HTR-8/SVneo (cell line): Measurements from ENCODE around the gene ZNF280A.
"Not testable (repeated sequence)": the region's sequence is repeated elsewhere in the genome, so short reads cannot be mapped to it uniquely, and the experiment has no call there.

Source experiments
- DNase-seq: peaks from one replicate; pipeline ENCODE4 v3.0.0; 2011; ENCODE audit warnings: low spot score, mixed read lengths; ENCODE audit not compliant: insufficient read length
- FAIRE-seq: peaks from 2 replicates; lab custom pipeline; 2011; peaks lifted over from hg19 to GRCh38; lab: Jason Lieb, UNC

Gene ZNF280A

GRCh38 chr22:22479999-22480532 lies 40.0 kb downstream of the ZNF280A start:
- DNase-seq = no peak
- no peak for FAIRE-seq

GRCh38 chr22:22479116-22479515 lies 41.0 kb downstream of the ZNF280A start:
- DNase-seq = no peak
- FAIRE-seq = no peak

- DNase-seq (no peak), FAIRE-seq (no peak)
Observed at GRCh38 chr22:22478470-22478869, 41.6 kb downstream of the ZNF280A start.

GRCh38 chr22:22474733-22475132 lies 45.3 kb downstream of the ZNF280A start:
- FAIRE-seq = no peak
- DNase-seq = no peak

- not testable (repeated sequence) for DNase-seq, FAIRE-seq
Observed at GRCh38 chr22:22471104-22471503, 49.0 kb downstream of the ZNF280A start.

- DNase-seq (no peak), FAIRE-seq (no peak)
Observed at GRCh38 chr22:22469527-22469926, 50.5 kb downstream of the ZNF280A start.

GRCh38 chr22:22468794-22469469 lies 51.1 kb downstream of the ZNF280A start:
- DNase-seq, FAIRE-seq: not testable (repeated sequence)

GRCh38 chr22:22467112-22467511 lies 53.0 kb downstream of the ZNF280A start:
- FAIRE-seq (no peak), DNase-seq (no peak)

- FAIRE-seq (no peak), DNase-seq (no peak)
Observed at GRCh38 chr22:22465782-22466181, 54.3 kb downstream of the ZNF280A start.

GRCh38 chr22:22465094-22465602 lies 54.9 kb downstream of the ZNF280A start:
- DNase-seq (no peak), FAIRE-seq (no peak)

- DNase-seq = no peak
- no peak for FAIRE-seq
Observed at GRCh38 chr22:22464541-22465054, 55.5 kb downstream of the ZNF280A start.

GRCh38 chr22:22463855-22464540 lies 56.1 kb downstream of the ZNF280A start:
- DNase-seq (peak; percentile 53), FAIRE-seq (no peak)
